Stimulated activated CD4-positive, alpha-beta T cell treated with anti-CD3 and anti-CD28 coated beads, Interleukin-12 subunit alpha, Interleukin-12 subunit beta, amount 100 ng/mL, for 4 hours (primary cell): ENCODE data around the gene FAF2.
A peak's percentile ranks its signal among the peaks of the same experiment; 100 is the strongest.

Experiments used
- DNase-seq: peaks from one replicate; pipeline ENCODE4 v3.0.0-alpha.2; 2020

FAF2 gene

GRCh38 chr5:176514244-176514950, 66.2 kb downstream of the FAF2 start:
- no peak for DNase-seq

- no peak for DNase-seq
These were observed 67.2 kb downstream of the FAF2 start for GRCh38 chr5:176515396-176515795.

GRCh38 chr5:176517053-176517661, 69.0 kb downstream of the FAF2 start:
- no peak for DNase-seq

- no peak for DNase-seq
These were observed 71.9 kb downstream of the FAF2 start for GRCh38 chr5:176519810-176520720.

GRCh38 chr5:176521286-176521685, 73.1 kb downstream of the FAF2 start:
- DNase-seq = no peak

- no peak for DNase-seq
These were observed 73.6 kb downstream of the FAF2 start for GRCh38 chr5:176521699-176522263.

- DNase-seq = no peak
These were observed 76.0 kb downstream of the FAF2 start for GRCh38 chr5:176524138-176524537.

- DNase-seq = no peak
These were observed 76.8 kb downstream of the FAF2 start for GRCh38 chr5:176524987-176525386.

- DNase-seq = no peak
These were observed 77.5 kb downstream of the FAF2 start for GRCh38 chr5:176525677-176526076.

GRCh38 chr5:176526462-176526861, 78.3 kb downstream of the FAF2 start:
- DNase-seq = no peak

GRCh38 chr5:176527246-176528222, 79.3 kb downstream of the FAF2 start:
- DNase-seq = no peak

- DNase-seq = no peak
These were observed 80.1 kb downstream of the FAF2 start for GRCh38 chr5:176528301-176528700.

- DNase-seq = no peak
These were observed 80.6 kb downstream of the FAF2 start for GRCh38 chr5:176528761-176529115.

- no peak for DNase-seq
These were observed 81.0 kb downstream of the FAF2 start for GRCh38 chr5:176529116-176529740.

GRCh38 chr5:176529741-176530141, 81.6 kb downstream of the FAF2 start:
- no peak for DNase-seq

GRCh38 chr5:176530393-176530982, 82.3 kb downstream of the FAF2 start:
- no peak for DNase-seq

GRCh38 chr5:176530983-176531901, 83.1 kb downstream of the FAF2 start:
- DNase-seq = peak; percentile 37

GRCh38 chr5:176531902-176532493, 83.8 kb downstream of the FAF2 start:
- no peak for DNase-seq

GRCh38 chr5:176532795-176533194, 84.6 kb downstream of the FAF2 start:
- DNase-seq = no peak

- DNase-seq = no peak
These were observed 85.2 kb downstream of the FAF2 start for GRCh38 chr5:176533390-176533789.
